ENCODE data around the gene PDE4A. TPM values are rescaled to one million over a fixed set of nuclear protein-coding genes. Genes with fewer than 3 reads are reported as not detected.
"Not testable (repeated sequence)": the region's sequence is repeated elsewhere in the genome, so short reads cannot be mapped to it uniquely, and the experiment has no call there.

The PDE4A gene
- total RNA-seq, 1 experiment from 2014 or later, result 2.0 TPM

GRCh38 chr19:10462042-10462441 is 41.7 kb downstream of the PDE4A start:
- not testable (repeated sequence) for DNase-seq (ENCODE audit: low read depth)

- DNase-seq (ENCODE audit: low read depth), result no peak
Observed at GRCh38 chr19:10462557-10462956, 42.2 kb downstream of the PDE4A start.

DNA sequence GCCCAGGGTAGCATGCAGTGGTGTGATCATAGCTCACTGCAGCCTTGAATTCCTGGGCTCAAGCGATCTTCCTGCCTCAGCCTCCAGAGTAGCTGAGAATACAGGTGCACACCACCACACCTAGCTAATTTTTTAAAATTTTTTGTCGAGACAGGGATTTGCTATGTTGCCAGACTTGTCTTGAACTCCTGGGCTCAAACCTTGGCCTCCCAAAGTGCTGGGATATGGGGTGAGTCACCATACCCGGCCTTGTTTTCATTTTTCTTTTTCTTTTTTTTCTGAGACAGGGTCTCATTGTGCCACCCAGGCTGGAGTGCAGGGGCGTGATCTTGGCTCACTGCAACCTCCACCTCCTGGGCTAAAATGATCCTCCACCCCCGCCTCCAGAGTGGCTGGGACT is 44.1 kb downstream of the PDE4A start:
- no peak for DNase-seq (ENCODE audit: low read depth)

- DNase-seq (ENCODE audit: low read depth), result no peak
Observed at GRCh38 chr19:10467104-10467706, 46.9 kb downstream of the PDE4A start.

DNA sequence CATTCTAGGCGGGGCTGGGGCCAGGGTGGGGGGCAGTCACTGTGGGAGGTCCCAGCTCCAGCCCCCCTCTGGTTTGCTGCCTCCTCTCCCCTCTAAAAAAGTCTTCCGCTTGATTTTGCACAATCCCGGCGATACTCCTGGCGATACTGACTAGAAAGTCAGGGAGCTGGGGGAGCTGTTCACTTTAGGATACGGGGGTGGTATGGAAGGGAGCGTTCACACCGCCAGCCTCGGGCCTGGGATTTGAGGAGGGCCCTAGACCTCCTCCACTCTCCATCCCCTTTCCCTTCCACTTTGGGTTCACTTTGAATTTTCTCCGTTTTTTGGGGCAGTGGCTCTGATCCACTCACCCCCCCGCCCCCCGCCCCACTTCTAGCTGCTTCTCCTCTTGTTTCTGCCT is 47.8 kb downstream of the PDE4A start:
- no peak for DNase-seq (ENCODE audit: low read depth)

DNA sequence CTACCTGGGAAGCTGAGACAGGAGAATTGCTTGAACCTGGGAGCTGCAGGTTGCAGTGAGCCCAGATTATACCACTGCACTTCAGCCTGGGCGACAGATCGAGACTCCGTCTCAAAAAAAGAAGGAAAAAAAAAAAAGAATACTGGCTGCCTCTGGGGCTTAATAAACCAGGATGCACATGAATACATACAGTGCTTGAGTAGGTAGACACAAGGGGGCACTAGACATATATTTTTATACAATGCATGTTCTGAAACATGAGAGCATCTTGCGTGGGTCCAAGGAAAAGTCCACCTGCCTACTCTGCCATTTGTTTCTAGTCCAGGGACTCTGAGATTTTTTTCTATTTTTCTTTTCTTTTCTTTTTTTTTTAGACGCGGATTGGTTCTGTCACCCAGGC is 51.6 kb downstream of the PDE4A start:
- DNase-seq (ENCODE audit: low read depth), result peak; percentile 51

DNA sequence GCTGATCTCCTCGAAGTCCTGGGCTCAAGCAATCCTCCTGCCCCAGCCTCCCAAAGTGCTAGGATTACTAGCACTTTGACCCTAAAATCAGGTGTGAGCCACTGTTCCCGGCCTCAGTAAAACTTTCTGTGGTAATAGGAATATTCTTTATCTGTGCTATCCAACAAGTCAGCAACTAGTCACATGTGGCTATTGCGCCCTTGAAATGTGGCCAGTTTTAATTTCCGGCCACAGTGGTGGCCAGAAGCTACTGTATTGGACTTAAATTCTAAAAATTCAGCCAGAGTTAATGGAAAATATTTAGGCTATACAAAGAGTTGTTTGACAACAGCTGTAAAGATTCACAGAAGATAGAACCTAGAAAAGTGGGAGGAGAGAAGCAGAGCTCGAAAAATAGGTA is 52.9 kb downstream of the PDE4A start:
- DNase-seq (ENCODE audit: low read depth), result no peak

DNA sequence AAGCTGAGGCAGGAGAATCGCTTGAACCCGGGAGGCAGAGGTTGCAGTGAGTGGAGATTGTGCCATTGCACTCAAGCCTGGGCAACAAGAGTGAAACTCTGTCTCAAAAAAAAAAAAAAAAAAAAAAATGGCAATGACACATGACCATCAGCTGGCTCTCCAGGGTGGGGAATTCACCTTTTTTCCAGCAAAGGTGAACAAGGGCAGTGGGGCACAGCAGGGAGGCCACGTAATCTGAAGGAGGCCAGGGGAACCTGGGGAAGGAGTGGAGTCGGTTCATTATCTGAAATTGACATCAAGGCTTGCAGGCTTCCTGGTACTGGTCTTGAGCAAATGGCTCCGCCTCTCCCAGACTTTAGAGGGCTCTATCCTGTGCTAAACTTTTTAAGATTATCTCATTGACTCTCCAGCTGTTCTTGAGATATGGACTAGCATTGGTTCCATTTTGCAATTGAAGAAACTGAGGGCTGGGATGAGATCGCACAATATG is 54.7 kb downstream of the PDE4A start:
- no peak for DNase-seq (ENCODE audit: low read depth)

- DNase-seq (ENCODE audit: low read depth), result no peak
Observed at GRCh38 chr19:10478476-10478875, 58.1 kb downstream of the PDE4A start.

DNA sequence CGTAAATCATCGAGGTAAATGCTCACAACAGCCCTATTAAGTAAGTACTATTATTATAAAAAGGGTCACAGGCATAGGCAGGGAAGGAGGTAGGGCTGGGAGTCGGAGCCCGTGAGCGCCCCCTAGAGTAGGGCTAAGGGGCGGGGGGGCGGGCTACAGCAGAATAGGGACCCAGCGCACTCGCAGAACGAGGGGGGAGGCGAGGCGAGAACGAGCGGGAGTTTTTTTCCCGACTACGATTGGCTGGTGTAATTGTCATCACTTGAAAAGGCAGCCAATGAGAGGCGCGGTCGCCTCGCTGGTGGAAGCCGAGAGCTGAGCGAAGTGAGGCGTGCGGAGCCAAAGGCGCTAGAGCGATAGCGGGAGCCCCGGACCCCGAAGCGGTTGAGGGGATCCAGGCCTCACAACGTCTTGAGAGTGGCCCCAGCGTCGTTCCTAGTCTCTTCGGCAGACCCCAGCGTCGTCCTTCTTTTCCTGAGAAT is 58.6 kb downstream of the PDE4A start:
- peak; percentile 73 for DNase-seq (ENCODE audit: low read depth)

DNA sequence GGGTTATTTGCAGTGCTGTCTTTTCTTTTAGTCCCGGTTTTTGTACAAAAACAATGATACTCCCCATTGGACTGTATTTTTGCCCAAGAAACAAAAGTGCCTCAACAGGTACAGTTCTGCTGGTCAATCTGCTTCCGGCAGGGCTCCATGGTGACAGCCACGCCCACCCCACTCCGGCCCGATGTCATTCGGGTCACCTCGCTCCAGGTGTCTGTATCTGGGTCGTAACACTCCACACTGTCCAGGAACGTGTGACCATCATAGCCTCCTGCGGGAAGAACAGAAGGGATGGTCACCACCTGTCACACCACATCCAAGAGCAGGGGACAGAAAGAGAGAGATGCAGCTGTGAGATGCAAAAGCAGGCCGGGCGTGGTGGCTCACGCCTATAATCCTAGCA is 66.2 kb downstream of the PDE4A start:
- DNase-seq (ENCODE audit: low read depth), result no peak

DNA sequence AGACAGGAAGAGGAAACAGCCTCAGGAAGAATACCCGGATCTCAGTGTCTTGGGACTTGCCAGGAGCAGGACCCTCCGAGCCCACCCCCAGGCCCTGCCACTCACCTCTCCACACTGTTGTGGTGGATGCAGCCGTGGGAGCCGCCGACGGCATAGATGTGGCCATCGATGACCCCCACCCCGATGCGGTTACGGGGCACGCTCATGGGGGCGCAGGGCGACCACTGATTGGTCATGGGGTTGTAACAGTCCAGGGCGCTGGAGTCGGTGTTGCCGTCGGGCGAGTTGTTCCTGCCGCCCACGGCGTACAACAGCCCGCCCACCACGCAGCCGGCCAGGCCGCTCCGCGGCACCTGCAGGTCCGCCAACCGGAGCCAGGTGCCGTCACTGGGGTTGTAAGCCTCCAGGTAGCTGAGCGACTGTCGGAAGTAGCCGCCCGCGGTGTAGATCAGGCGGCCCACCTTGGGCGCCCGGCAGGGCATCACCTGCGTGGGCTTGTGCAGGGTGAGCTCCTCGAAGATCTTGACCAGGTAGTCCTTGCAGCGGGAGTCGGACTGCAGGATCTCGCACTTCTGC is 71.2 kb downstream of the PDE4A start:
- no peak for DNase-seq (ENCODE audit: low read depth)

DNA sequence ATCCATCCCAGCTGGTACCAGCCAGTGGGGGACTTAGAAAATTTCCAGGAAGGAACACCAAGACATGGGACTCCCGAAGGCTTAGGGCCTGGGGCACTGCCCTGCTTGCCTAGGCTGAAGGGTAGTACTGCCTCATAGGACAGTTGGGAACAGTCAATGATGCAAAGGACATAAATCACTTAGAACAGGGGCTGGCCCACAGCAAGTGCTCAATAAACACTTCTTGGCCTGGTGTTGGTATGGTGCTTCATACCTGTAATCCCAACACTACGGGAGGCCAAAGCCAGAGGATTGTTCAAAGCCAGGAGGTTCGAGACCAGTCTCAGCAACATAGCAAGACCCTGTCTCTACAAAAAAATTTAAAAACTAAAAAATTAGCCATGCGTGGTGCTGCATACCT is 77.0 kb downstream of the PDE4A start:
- no peak for DNase-seq (ENCODE audit: low read depth)

GRCh38 chr19:10499550-10500246 is 79.4 kb downstream of the PDE4A start:
- no peak for DNase-seq (ENCODE audit: low read depth)

- no peak for DNase-seq (ENCODE audit: low read depth)
Observed at GRCh38 chr19:10500247-10500592, 79.9 kb downstream of the PDE4A start.

DNA sequence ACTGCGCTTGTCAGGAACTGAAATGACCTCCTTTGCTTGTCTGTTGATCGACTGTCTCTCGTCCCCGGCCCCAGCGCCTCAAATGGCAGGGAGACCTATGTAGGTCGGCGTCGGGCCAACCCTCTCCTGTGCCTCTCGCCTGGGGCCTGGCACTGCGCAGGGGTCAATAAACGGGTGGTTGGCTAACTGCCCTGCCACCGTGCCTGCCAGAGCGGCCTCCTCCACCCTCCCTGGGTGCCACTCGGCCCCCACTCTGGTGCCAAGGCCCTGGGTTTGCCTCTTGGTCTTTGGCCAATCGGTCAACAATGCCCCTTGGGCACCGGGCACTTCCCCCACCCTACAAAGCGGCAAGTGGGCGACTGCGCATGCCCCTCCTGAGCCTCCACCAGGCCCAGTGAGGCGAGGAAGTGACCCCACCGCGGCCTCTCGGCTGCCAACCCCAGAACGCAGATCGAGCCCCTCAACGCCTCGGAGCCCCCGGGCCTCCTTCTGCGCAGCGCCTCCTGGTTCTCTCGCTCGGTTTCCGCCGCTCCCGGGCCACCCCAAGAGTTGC is 81.7 kb downstream of the PDE4A start:
- DNase-seq (ENCODE audit: low read depth), result peak; percentile 63

- DNase-seq (ENCODE audit: low read depth), result peak; percentile 87
Observed at GRCh38 chr19:10502524-10503001, 82.2 kb downstream of the PDE4A start.

DNA sequence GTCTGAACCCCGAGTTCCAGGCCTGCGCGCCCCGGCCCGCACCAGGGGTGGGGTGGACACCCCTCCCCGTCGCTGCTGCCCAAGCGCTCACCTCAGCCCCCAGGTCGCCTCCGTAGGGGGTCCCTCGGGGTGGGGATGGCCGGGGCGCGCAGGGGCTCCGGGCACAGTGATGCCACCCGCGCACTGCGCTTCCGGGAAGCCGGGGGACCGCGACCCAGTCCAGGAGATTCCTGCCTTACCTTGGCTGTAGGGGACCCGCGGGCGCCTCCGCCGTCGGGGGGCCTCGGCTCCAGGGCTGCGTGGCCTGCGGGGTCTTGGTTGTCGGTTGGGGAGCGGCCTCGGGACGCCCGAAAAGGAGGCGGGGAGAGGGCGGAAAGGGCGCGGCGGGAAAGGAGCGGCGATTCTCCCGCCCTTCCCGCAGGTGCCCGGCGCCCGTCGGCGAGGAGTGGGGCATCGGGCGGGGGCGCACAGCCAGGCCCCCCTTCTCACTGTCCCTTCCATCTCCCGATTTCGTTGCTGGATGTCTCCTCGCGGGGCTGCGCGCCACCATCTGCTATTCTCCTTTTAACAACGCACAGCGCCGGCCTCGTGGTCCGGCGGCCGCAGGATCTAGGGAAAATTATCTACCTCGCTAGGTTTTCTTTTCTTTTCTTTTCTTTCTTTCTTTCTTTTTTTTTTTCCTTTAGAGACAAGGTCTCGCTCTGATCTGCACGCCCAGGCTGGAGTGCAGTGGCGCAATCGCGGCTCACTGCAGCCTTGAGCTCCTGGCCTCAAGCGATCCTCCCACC is 82.9 kb downstream of the PDE4A start, which contains the start of gene KEAP1:
Gene KEAP1, minus strand, starts transcription at position 355 of the 788 bp plus-strand sequence. CDS start 3,323 bp downstream, outside the sequence.
- no peak for DNase-seq (ENCODE audit: low read depth)

GRCh38 chr19:10505583-10506229 is 85.4 kb downstream of the PDE4A start:
- peak; percentile 43 for DNase-seq (ENCODE audit: low read depth)

DNA sequence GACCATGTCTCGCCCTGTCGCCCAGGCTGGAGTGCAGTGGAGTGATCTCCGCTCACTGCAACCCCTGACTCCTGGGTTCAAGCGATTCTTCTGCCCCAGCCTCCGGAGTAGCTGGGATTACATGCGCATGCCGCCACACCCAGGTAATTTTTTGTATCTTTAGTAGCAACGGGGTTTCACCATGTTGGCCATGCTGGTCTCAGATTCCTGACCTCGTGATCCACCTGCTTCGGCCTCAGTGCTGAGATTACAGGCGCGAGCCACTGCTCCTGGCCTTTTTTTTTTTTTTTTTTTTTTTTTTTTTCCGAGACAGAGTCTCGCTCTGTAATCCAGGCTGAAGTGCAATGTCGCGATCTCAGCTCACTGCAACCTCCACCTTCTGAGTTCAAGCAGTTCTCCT is 87.7 kb downstream of the PDE4A start:
- no peak for DNase-seq (ENCODE audit: low read depth)

DNA sequence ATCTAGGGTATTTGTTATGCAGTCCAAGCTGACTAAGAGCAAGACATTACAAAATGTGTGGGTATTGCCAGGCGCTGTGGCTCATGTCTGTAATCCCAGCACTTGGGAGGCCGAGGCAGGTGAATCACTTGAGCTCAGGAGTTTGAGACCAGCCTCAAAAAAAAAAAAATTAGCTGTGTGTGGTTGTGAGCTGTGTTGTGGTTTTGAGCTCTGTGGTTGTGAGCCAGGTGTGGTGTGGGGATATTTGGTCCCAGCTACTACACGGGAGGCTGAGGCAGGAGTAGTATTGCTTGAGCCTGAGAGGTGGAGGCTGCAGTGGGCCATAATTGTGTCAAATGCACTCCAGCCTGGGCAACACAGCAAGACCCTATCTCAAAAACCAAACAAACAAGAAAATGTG is 88.4 kb downstream of the PDE4A start:
- no peak for DNase-seq (ENCODE audit: low read depth)

Measured in LHCN-M2 (cell line).